ENCODE results near the gene CTTNBP2.

Gene CTTNBP2

DNA sequence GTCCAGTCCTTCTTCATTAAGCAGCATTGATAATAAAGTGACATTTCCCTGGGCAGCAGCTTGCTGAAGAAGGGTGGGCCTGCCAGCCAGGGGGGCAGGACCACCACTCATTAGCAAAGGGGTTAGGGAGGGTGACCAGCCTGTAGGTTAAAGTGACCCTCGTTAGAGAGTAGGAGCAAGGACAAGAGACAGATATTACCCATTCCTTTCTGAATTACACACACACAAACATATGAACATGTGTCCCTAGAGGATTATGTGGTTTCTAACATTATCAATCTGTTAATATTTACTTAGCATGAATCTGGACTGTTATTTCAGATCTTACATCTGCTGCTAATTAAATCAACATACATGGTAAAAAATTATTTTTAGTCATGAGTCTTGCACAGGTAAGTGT, 88.9 kb downstream of the CTTNBP2 start:
- DNase-seq (ENCODE audit: low read depth) = no peak
- TF ChIP-seq CTCF (IDR thresholded peaks at IDR 0.05; ENCODE audit: control insufficient read depth, extremely low read depth, insufficient read depth) = no peak
- no peak overlapping the region for H3K4me3 ChIP-seq (ENCODE audit: low read depth, low read length)

DNA sequence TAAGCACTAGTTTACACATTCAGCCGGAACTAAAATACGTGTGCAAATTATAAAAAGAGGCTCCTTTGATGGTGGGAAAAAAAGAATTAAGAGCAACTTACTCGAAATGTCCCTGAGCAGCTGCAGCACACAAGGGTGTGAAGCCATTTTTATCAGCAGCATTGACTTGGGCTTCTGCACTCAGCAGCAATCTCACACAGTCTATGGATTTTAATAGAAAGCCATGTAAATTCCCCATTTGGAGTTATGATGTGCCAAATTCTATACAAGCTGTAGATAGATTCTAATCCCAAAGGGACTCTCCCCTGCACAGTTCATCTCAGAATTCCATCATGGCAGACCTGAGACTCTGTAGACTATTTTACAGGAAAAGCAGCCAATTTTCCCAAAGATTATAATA, 90.5 kb downstream of the CTTNBP2 start:
- no peak overlapping the region for H3K4me3 ChIP-seq (ENCODE audit: low read depth, low read length)
- DNase-seq (ENCODE audit: low read depth) = no peak
- no peak for TF ChIP-seq CTCF (IDR thresholded peaks at IDR 0.05; ENCODE audit: control insufficient read depth, extremely low read depth, insufficient read depth)

DNA sequence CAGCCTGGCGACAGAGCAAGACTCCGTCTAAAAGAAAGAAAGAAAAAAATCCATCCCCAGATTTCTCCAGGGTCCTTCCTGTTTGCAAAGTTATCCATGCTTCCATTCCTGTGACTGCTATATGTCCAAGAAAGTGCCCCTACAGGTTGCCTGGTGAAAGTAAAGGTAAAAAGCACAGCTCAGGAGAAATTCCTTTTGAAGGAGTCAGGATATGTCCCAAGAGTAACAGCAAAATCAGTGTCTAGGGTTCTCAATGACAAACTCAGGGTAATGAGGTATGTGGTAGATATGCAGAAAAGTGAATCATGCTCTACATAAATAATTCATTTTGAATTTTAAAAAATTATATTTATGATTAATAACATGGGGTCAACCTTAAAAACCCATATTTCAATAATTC, 91.5 kb downstream of the CTTNBP2 start:
- no peak for TF ChIP-seq CTCF (IDR thresholded peaks at IDR 0.05; ENCODE audit: control insufficient read depth, extremely low read depth, insufficient read depth)
- DNase-seq (ENCODE audit: low read depth) = no peak
- H3K4me3 ChIP-seq (ENCODE audit: low read depth, low read length) = no peak overlapping the region

DNA sequence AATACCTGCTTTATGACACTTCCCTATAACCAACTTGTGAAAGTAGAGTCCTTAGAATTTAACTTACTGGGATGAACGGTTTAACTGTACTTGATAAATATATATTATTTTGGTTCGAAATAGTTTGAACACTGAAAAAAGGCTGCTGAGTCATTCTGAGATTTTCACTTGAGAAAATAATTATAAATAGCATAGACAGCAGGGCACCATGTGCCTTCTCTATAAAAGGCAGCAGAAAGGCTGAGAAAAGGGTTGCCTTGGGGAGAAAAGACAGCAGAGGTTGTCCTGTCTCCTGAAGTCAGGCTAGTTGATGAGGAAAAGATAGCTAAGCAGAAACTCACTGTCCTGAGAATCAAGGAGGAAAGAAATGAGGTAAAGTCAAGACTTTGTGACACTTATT, 92.4 kb downstream of the CTTNBP2 start:
- H3K4me3 ChIP-seq (ENCODE audit: low read depth, low read length) = no peak overlapping the region
- DNase-seq (ENCODE audit: low read depth) = no peak
- no peak for TF ChIP-seq CTCF (IDR thresholded peaks at IDR 0.05; ENCODE audit: control insufficient read depth, extremely low read depth, insufficient read depth)

- TF ChIP-seq CTCF (IDR thresholded peaks at IDR 0.05; ENCODE audit: control insufficient read depth, extremely low read depth, insufficient read depth) = no peak
- DNase-seq (ENCODE audit: low read depth) = no peak
- no peak overlapping the region for H3K4me3 ChIP-seq (ENCODE audit: low read depth, low read length)
Observed at GRCh38 chr7:117777335-117778142, 95.7 kb downstream of the CTTNBP2 start.

- H3K4me3 ChIP-seq (ENCODE audit: low read depth, low read length) = no peak overlapping the region
- no peak for TF ChIP-seq CTCF (IDR thresholded peaks at IDR 0.05; ENCODE audit: control insufficient read depth, extremely low read depth, insufficient read depth)
- no peak for DNase-seq (ENCODE audit: low read depth)
Observed at GRCh38 chr7:117776224-117776623, 97.0 kb downstream of the CTTNBP2 start.

- H3K4me3 ChIP-seq (ENCODE audit: low read depth, low read length) = no peak overlapping the region
- no peak for DNase-seq (ENCODE audit: low read depth)
- no peak for TF ChIP-seq CTCF (IDR thresholded peaks at IDR 0.05; ENCODE audit: control insufficient read depth, extremely low read depth, insufficient read depth)
Observed at GRCh38 chr7:117775801-117776200, 97.4 kb downstream of the CTTNBP2 start.

All from LNCaP clone FGC (cell line).